OCI-LY3 (cell line): Measurements from ENCODE around the gene PRKCG.

Experiments used
- H2AFZ ChIP-seq: fragments of 200-600, 300-600 bp; shearing (Covaris generic); 2 replicates; pipeline ENCODE4 v1.6.0; 2014; ENCODE audit warnings: antibody characterized with exemption, low read depth, low read length
- H3K27ac ChIP-seq: fragments of 200-600, 300-600 bp; sonication (generic); 2 replicates; pipeline ENCODE4 v1.5.1; 2014; ENCODE audit warnings: mild to moderate bottlenecking, low read length, moderate library complexity, mixed read lengths
- H3K27me3 ChIP-seq: fragments of 200-600, 300-600 bp; sonication (generic); 2 replicates; pipeline ENCODE4 v1.6.1; 2014; ENCODE audit warnings: low read depth, low read length, mixed read lengths
- H3K36me3 ChIP-seq: fragments of 200-600, 300-600 bp; sonication (generic); replicated peaks from 2 replicates; pipeline ENCODE3; 2014; ENCODE audit warnings: low read depth, low read length, mixed read lengths
- H3K4me1 ChIP-seq: fragments of 300-600, 200-600 bp; sonication (generic); 2 replicates; pipeline ENCODE4 v1.6.1; 2014; ENCODE audit warnings: low read length, mixed read lengths
- H3K4me2 ChIP-seq: fragments of 200-600, 300-600 bp; sonication (generic); 2 replicates; pipeline ENCODE4 v1.6.1; 2014; ENCODE audit warnings: low read length, mixed read lengths
- H3K4me3 ChIP-seq: fragments of 300-600, 200-600 bp; sonication (generic); 2 replicates; pipeline ENCODE4 v1.5.1; 2014; ENCODE audit warnings: antibody characterized with exemption, mild to moderate bottlenecking, low read length, moderate library complexity
- H3K79me2 ChIP-seq: fragments of 300-600, 200-600 bp; shearing (Covaris generic); 2 replicates; pipeline ENCODE4 v1.6.1; 2014; ENCODE audit warnings: mild to moderate bottlenecking, low read length, mixed read lengths
- H3K9ac ChIP-seq: fragments of 300-600, 200-600 bp; shearing (Covaris generic); 2 replicates; pipeline ENCODE4 v1.6.0; 2014; ENCODE audit warnings: mild to moderate bottlenecking, low read length, moderate library complexity
- H3K9me3 ChIP-seq: fragments of 200-600, 300-600 bp; shearing (Covaris generic); 2 replicates; pipeline ENCODE4 v1.6.1; 2014; ENCODE audit warnings: low read length, mixed read lengths; ENCODE audit not compliant: insufficient read depth
- H4K20me1 ChIP-seq: fragments of 200-600, 300-600 bp; sonication (generic); 2 replicates; pipeline ENCODE4 v1.6.1; 2016; ENCODE audit warnings: low read length, mixed read lengths; ENCODE audit not compliant: insufficient read depth
- EZH2phosphoT487 ChIP-seq: fragments of 200-600 bp; shearing (Covaris generic); IDR thresholded peaks from 2 replicates; pipeline ENCODE4 v1.6.1; 2018; ENCODE audit warnings: antibody characterized with exemption, mixed run types, low read depth
- TF ChIP-seq, protein P1 (sequence below): fragments of 200-600, 300-600 bp; sonication (generic); IDR thresholded peaks from 2 replicates; pipeline ENCODE4 v1.5.1; 2014; ENCODE audit warnings: antibody characterized with exemption, low read length, low read depth

The PRKCG gene

DNA sequence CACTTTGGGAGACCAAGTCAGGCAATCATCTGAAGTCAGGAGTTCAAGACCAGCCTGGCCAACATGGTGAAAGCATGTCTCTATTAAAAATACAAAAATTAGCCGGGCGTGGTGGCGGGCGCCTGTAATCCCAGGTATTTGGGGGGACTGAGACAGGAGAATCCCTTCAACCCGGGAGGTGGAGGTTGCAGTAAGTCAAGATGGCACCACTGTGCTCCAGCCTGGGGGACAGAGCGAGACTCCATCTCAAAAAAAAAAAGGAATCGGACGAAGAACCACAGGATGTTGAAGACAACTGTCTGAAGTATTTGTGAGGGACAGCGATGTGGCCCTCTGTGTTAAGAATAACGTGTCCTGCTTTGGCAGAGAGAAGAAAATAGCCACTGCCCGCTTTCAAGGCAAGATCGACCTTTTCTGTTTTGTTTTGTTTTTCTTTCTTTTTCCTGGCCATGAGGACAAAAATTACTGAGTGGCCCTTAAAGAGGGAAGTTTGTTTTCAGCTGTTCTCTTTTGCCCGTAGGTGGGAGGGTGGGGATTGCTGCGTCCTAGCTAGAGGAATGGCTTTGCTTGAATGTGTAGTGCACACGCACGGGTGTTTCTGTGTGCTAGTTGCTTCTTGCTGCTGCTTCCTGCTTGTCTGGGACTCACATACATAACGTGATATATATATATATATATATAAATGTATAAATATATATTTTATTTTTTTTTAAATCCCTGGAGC, 6.2 kb upstream of the PRKCG start:
- H3K36me3 ChIP-seq, result no peaks in the 10 kb centered on the region
- no peaks in the 10 kb centered on the region for H4K20me1 ChIP-seq
- no peak overlapping the region for H3K4me3 ChIP-seq
- H2AFZ ChIP-seq, result no peak overlapping the region
- no peaks in the 10 kb centered on the region for H3K79me2 ChIP-seq
- no peaks in the 10 kb centered on the region for H3K4me1 ChIP-seq
- H3K9ac ChIP-seq, result no peak overlapping the region
- H3K27ac ChIP-seq, result no peak overlapping the region
- TF ChIP-seq, protein P1, sequence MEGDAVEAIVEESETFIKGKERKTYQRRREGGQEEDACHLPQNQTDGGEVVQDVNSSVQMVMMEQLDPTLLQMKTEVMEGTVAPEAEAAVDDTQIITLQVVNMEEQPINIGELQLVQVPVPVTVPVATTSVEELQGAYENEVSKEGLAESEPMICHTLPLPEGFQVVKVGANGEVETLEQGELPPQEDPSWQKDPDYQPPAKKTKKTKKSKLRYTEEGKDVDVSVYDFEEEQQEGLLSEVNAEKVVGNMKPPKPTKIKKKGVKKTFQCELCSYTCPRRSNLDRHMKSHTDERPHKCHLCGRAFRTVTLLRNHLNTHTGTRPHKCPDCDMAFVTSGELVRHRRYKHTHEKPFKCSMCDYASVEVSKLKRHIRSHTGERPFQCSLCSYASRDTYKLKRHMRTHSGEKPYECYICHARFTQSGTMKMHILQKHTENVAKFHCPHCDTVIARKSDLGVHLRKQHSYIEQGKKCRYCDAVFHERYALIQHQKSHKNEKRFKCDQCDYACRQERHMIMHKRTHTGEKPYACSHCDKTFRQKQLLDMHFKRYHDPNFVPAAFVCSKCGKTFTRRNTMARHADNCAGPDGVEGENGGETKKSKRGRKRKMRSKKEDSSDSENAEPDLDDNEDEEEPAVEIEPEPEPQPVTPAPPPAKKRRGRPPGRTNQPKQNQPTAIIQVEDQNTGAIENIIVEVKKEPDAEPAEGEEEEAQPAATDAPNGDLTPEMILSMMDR, result no peak
- TF ChIP-seq EZH2phosphoT487, result no peak
- H3K27me3 ChIP-seq, result no peaks in the 10 kb centered on the region
- no peaks in the 10 kb centered on the region for H3K9me3 ChIP-seq
- no peak overlapping the region for H3K4me2 ChIP-seq

DNA sequence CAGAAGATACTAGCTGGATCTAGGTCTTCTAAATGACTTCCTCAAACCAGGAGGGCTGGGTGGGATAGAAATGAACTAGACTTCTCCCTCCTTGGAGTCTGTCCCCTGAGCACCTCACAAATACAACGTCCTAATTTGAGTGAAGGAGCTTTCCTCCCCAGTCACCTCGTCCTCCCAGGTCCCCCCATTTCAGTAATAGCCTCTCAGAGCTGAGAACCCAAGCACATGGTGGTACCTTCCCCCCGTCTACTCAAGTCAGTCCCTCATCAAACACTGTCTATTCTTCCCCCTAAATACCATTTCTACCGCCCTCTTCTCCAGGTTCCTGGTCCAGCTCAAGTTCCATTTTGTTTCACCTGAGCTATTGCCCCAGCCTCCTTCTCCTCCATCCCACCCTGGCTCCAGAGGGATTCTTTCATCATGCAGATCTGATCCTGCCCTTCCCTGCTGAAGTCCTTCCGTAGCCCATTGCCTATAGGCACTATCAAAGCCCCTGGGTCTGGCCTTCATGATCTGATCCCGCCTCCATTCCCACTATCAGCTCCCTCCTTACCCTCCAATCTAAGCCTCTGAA, 5.3 kb upstream of the PRKCG start:
- Histone ChIP-seq H3K9me3 (no peaks in the 10 kb centered on the region), H2AFZ (no peak overlapping the region), H3K27me3 (no peaks in the 10 kb centered on the region), H3K27ac (no peak overlapping the region), H4K20me1 (no peaks in the 10 kb centered on the region), H3K4me3 (no peak overlapping the region), H3K4me1 (no peaks in the 10 kb centered on the region), H3K4me2 (no peak overlapping the region), H3K36me3 (no peaks in the 10 kb centered on the region), H3K79me2 (no peaks in the 10 kb centered on the region), H3K9ac (no peak overlapping the region)
- TF ChIP-seq, protein P1, result no peak
- no peak for TF ChIP-seq EZH2phosphoT487

DNA sequence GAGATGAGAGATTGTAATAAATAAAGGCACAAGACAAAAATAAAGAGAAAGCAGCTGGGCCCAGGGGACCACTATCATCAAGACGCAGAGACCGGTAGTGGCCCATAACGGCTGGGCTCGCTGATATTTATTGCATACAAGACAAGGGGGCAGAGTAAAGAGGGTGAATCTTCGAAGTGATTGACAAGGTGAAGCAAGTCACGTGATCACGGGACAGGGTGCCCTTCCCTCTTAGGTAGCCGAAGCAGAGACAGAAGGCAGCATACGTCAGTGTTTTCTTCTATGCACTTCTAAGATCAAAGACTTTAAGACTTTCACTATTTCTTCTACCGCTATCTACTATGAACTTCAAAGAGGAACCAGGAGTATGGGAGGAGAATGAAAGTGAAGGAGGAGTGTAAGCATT, 4.6 kb upstream of the PRKCG start:
- H3K79me2 ChIP-seq, result no peaks in the 10 kb centered on the region
- no peak overlapping the region for H3K4me2 ChIP-seq

DNA sequence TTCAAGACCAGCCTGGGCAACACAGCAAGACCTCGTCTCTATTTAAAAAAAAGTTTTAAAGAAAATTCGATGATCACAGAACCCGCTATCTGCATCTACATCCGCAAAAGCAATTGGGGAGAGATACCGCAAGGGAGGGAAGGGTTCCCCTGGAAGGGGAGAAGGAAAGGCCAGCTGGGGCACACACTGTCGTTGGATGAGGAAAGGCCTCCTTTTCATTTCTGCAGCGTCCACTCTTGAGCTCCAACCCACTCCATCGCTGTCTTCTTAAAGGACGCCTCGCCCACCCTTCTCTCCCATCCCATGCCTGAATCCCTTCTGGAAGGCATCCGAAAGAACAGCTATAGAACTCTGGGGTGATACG, 3.2 kb upstream of the PRKCG start:
- H3K4me1 ChIP-seq, result no peaks in the 10 kb centered on the region
- H3K9me3 ChIP-seq, result no peaks in the 10 kb centered on the region
- H3K9ac ChIP-seq, result no peak overlapping the region
- no peaks in the 10 kb centered on the region for H3K36me3 ChIP-seq
- TF ChIP-seq, protein P1, result no peak
- no peak for TF ChIP-seq EZH2phosphoT487
- no peaks in the 10 kb centered on the region for H3K27me3 ChIP-seq
- H3K27ac ChIP-seq, result no peak overlapping the region
- H3K4me2 ChIP-seq, result no peak overlapping the region
- no peaks in the 10 kb centered on the region for H4K20me1 ChIP-seq
- H3K79me2 ChIP-seq, result no peaks in the 10 kb centered on the region
- H2AFZ ChIP-seq, result no peak overlapping the region
- H3K4me3 ChIP-seq, result no peak overlapping the region

More for the DNA sequence above, 4.6 kb upstream of the PRKCG start:
- Histone ChIP-seq H3K27me3 (no peaks in the 10 kb centered on the region), H3K4me1 (no peaks in the 10 kb centered on the region), H3K36me3 (no peaks in the 10 kb centered on the region), H3K4me3 (no peak overlapping the region), H3K9me3 (no peaks in the 10 kb centered on the region), H3K9ac (no peak overlapping the region), H4K20me1 (no peaks in the 10 kb centered on the region), H2AFZ (no peak overlapping the region), H3K27ac (no peak overlapping the region)
- no peak for TF ChIP-seq EZH2phosphoT487
- TF ChIP-seq, protein P1, result no peak
